Neuronal stem cell (in vitro differentiated cells): ENCODE measurements around the gene SLC2A13.

ENCODE experiments used
- DNase-seq: peaks from one replicate; pipeline ENCODE4 v3.0.0-alpha.2; 2013; ENCODE audit warnings: low spot score
- H2AFZ ChIP-seq: one replicate; pipeline ENCODE4 v1.6.1; 2013; ENCODE audit warnings: mild to moderate bottlenecking, low read length, inconsistent platforms
- H2AK5ac ChIP-seq: 2 replicates; pipeline ENCODE4 v1.6.1; 2013; ENCODE audit warnings: low read depth, mild to moderate bottlenecking, inconsistent platforms, low read length, moderate library complexity, mixed read lengths
- H2BK120ac ChIP-seq: 2 replicates; pipeline ENCODE4 v1.6.1; 2013; ENCODE audit warnings: low read depth, mild to moderate bottlenecking, inconsistent platforms, low read length, moderate library complexity, mixed read lengths
- H2BK12ac ChIP-seq: one replicate; pipeline ENCODE4 v1.6.1; 2013; ENCODE audit warnings: low read length, inconsistent platforms
- H2BK15ac ChIP-seq: 2 replicates; pipeline ENCODE4 v1.6.1; 2013; ENCODE audit warnings: mild to moderate bottlenecking, low read length, inconsistent platforms, mixed read lengths
- H2BK5ac ChIP-seq: one replicate; pipeline ENCODE4 v1.6.1; 2013; ENCODE audit warnings: inconsistent platforms, mild to moderate bottlenecking, low read length, moderate library complexity
- H3K14ac ChIP-seq: one replicate; pipeline ENCODE4 v1.6.1; 2013; ENCODE audit warnings: low read length, inconsistent platforms
- H3K18ac ChIP-seq: 2 replicates; pipeline ENCODE4 v1.6.1; 2013; ENCODE audit warnings: low read length, inconsistent platforms
- H3K23ac ChIP-seq: 2 replicates; pipeline ENCODE4 v1.6.1; 2013; ENCODE audit warnings: low read depth, mild to moderate bottlenecking, mixed read lengths, low read length, inconsistent platforms; ENCODE audit not compliant: poor library complexity
- H3K27ac ChIP-seq: replicated peaks from 3 replicates; pipeline ENCODE4 v1.5.1; 2013; ENCODE audit warnings: low read length, inconsistent platforms
- H3K27me3 ChIP-seq, 3 experiments: 2 replicates each; pipeline ENCODE4 v1.6.1; 2013; ENCODE audit warnings: low read length in 3 of 3, mild to moderate bottlenecking in 2 of 3, inconsistent platforms in 1 of 3, low read depth in 1 of 3, mixed read lengths in 1 of 3, moderate library complexity in 1 of 3; ENCODE audit not compliant: control insufficient read depth in 3 of 3, insufficient read depth in 3 of 3
- H3K36me3 ChIP-seq, 2 donors: replicated peaks in 1 of 2; 2 replicates each; pipeline ENCODE4 v1.6.1; 2013; ENCODE audit warnings: low read length in 2 of 2; ENCODE audit not compliant: control insufficient read depth in 2 of 2, insufficient read depth in 2 of 2
- H3K4ac ChIP-seq: 2 replicates; pipeline ENCODE4 v1.6.1; 2013; ENCODE audit warnings: inconsistent platforms, mild to moderate bottlenecking, low read length, moderate library complexity
- H3K4me1 ChIP-seq, 2 donors: 1 replicate in 1 of 2; 2 replicates in 1 of 2; pipeline ENCODE4 v1.6.1; 2013; ENCODE audit warnings: low read length in 2 of 2, low read depth in 1 of 2; ENCODE audit not compliant: control insufficient read depth in 2 of 2, insufficient read depth in 1 of 2
- H3K4me2 ChIP-seq: one replicate; pipeline ENCODE4 v1.6.1; 2013; ENCODE audit warnings: mild to moderate bottlenecking, low read length, inconsistent platforms; ENCODE audit not compliant: insufficient read depth, poor library complexity, severe bottlenecking
- H3K4me3 ChIP-seq, 2 donors: 2 replicates each; pipeline ENCODE4 v1.5.1; 2013; ENCODE audit warnings: low read length in 2 of 2, mild to moderate bottlenecking in 2 of 2, inconsistent platforms in 1 of 2, moderate library complexity in 1 of 2
- H3K79me1 ChIP-seq: one replicate; pipeline ENCODE4 v1.6.1; 2013; ENCODE audit warnings: low read depth, mild to moderate bottlenecking, inconsistent platforms, low read length, moderate library complexity
- H3K9ac ChIP-seq: one replicate; pipeline ENCODE4 v1.6.1; 2013; ENCODE audit warnings: mild to moderate bottlenecking, low read depth, low read length, inconsistent platforms; ENCODE audit not compliant: poor library complexity
- H3K9me3 ChIP-seq, 2 donors: replicated peaks in 1 of 2; 2 replicates each; pipeline versions ENCODE3 to v1.6.1; 2013; ENCODE audit warnings: low read length in 2 of 2, mild to moderate bottlenecking in 2 of 2, inconsistent platforms in 1 of 2, low read depth in 1 of 2, mixed read lengths in 1 of 2, moderate library complexity in 1 of 2; ENCODE audit not compliant: control insufficient read depth in 2 of 2, insufficient read depth in 1 of 2
- H4K8ac ChIP-seq: one replicate; pipeline ENCODE4 v1.6.1; 2013; ENCODE audit warnings: low read depth, mild to moderate bottlenecking, inconsistent platforms, low read length, moderate library complexity
- H4K91ac ChIP-seq: one replicate; pipeline ENCODE4 v1.6.1; 2013; ENCODE audit warnings: low read length, low read depth, mild to moderate bottlenecking, inconsistent platforms; ENCODE audit not compliant: poor library complexity
- WGBS, 2 donors: extraction: QIAGEN DNeasy Blood & Tissue Kit; methylation state at CpG; one replicate each; pipeline ENCODE4 v1.1.7; 2013; ENCODE audit warnings: missing lambda C conversion rate in 2 of 2, mixed read lengths in 1 of 2; ENCODE audit not compliant: insufficient read length in 2 of 2, insufficient replicate concordance in 1 of 2; ENCODE audit errors: extremely low coverage in 2 of 2; 5-methylcytosine and 5-hydroxymethylcytosine counted together

Gene SLC2A13

DNA sequence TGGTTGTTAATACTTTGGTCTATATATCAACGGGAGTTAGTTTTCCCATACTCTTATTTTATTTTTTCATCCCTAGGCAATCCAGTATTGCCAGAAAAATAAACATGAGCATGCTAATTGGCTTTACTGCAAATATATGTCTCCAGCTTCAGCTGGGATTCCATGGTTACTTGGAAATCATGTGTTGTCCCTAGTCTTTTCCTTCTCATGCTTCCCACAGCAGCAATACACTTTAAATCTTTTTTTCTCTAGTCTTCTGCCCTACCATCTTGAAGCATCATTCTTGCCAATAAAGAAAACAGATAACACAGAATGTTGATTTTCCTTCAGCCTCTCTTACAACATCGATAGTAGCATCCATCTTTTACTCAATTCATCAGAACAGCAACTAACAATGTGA is 60.2 kb downstream of the SLC2A13 start:
- no peak overlapping the region for H4K91ac ChIP-seq

GRCh38 chr12:40044396-40044795 is 61.5 kb downstream of the SLC2A13 start:
- no peak overlapping the region for H3K4me2 ChIP-seq
- no peak overlapping the region for H3K18ac ChIP-seq
- H4K91ac ChIP-seq, result no peak overlapping the region
- no peak overlapping the region for H3K27ac ChIP-seq
- no peak overlapping the region for H2BK120ac ChIP-seq
- no peaks in the 10 kb centered on the region for H3K4me1 ChIP-seq
- H3K36me3 ChIP-seq, result no peaks in the 10 kb centered on the region
- no peak overlapping the region for H3K14ac ChIP-seq
- H3K23ac ChIP-seq, result no peak overlapping the region
- no peaks in the 10 kb centered on the region for H3K79me1 ChIP-seq
- no peak overlapping the region for H2AFZ ChIP-seq
- H4K8ac ChIP-seq, result no peak overlapping the region
- H3K4ac ChIP-seq, result no peak overlapping the region
- DNase-seq, result no peak
- H2BK5ac ChIP-seq, result no peak overlapping the region
- no peak overlapping the region for H3K4me3 ChIP-seq
- H3K27me3 ChIP-seq, result no peaks in the 10 kb centered on the region
- no peak overlapping the region for H2BK12ac ChIP-seq
- H2AK5ac ChIP-seq, result no peak overlapping the region
- H3K9ac ChIP-seq, result no peak overlapping the region
- H2BK15ac ChIP-seq, result no peak overlapping the region
- no peaks in the 10 kb centered on the region for H3K9me3 ChIP-seq

More for the DNA sequence above, 60.2 kb downstream of the SLC2A13 start:
- H2BK15ac ChIP-seq, result no peak overlapping the region
- no peaks in the 10 kb centered on the region for H3K36me3 ChIP-seq
- no peak overlapping the region for H4K8ac ChIP-seq
- no CpG with 5 or more reads among the region's 2 CpGs for WGBS, 2 donors
- no peak overlapping the region for H3K4me3 ChIP-seq
- H3K23ac ChIP-seq, result no peak overlapping the region
- no peak overlapping the region for H3K18ac ChIP-seq
- no peak overlapping the region for H3K4ac ChIP-seq
- H3K14ac ChIP-seq, result no peak overlapping the region
- no peak overlapping the region for H3K4me2 ChIP-seq
- H3K9ac ChIP-seq, result no peak overlapping the region
- no peaks in the 10 kb centered on the region for H3K79me1 ChIP-seq
- no peak overlapping the region for H2BK5ac ChIP-seq
- H2AFZ ChIP-seq, result no peak overlapping the region
- H2AK5ac ChIP-seq, result no peak overlapping the region
- no peak overlapping the region for H2BK120ac ChIP-seq
- no peak overlapping the region for H3K27ac ChIP-seq
- no peaks in the 10 kb centered on the region for H3K9me3 ChIP-seq
- H2BK12ac ChIP-seq, result no peak overlapping the region
- no peaks in the 10 kb centered on the region for H3K4me1 ChIP-seq
- DNase-seq, result no peak
- H3K27me3 ChIP-seq, result no peaks in the 10 kb centered on the region

DNA sequence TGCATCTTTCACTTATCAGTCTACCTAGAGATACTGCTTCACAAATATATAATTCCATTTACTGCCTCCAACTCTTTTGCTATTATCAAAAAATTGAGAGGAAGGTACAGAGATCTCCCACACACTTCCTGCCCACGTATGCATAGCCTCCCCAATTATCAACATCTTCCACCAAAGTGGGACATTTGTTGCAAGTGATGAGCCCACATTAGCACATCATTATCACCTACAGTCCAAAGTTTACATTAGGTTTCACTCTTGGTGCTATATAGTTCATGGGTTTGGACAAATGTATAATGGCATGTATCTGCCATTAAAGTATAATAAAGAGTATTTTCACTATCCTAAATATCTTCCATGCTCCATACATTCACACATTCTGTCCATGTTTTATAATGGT is 66.3 kb downstream of the SLC2A13 start:
- Histone ChIP-seq H4K91ac (no peak overlapping the region), H3K4me2 (no peak overlapping the region), H2BK120ac (no peak overlapping the region), H3K18ac (no peak overlapping the region), H3K27ac (no peak overlapping the region), H2BK12ac (no peak overlapping the region), H2AFZ (no peak overlapping the region), H3K4me3 (no peak overlapping the region), H2BK15ac (no peak overlapping the region), H3K23ac (no peak overlapping the region), H3K4me1 (peaks cover 0 to 2% of the 10 kb centered on the region in 2 donors), H3K14ac (no peak overlapping the region), H2AK5ac (no peak overlapping the region), H3K27me3 (no peaks in the 10 kb centered on the region), H4K8ac (no peak overlapping the region), H2BK5ac (no peak overlapping the region), H3K9me3 (no peaks in the 10 kb centered on the region), H3K36me3 (no peaks in the 10 kb centered on the region), H3K4ac (no peak overlapping the region), H3K9ac (no peak overlapping the region), H3K79me1 (no peaks in the 10 kb centered on the region)
- WGBS, 2 donors, result no CpG with 5 or more reads among the region's 1 CpG
- DNase-seq, result no peak

GRCh38 chr12:40038619-40039018 is 67.3 kb downstream of the SLC2A13 start:
- no CpG with 5 or more reads among the region's 3 CpGs for WGBS, 2 donors
- no peaks in the 10 kb centered on the region for H3K27me3 ChIP-seq

More at GRCh38 chr12:40038619-40039018, 67.3 kb downstream of the SLC2A13 start:
- H3K4me1 ChIP-seq, result peaks cover 0 to 2% of the 10 kb centered on the region in 2 donors
- H3K36me3 ChIP-seq, result no peaks in the 10 kb centered on the region
- no peak overlapping the region for H2BK120ac ChIP-seq
- H2BK15ac ChIP-seq, result no peak overlapping the region
- H3K4ac ChIP-seq, result no peak overlapping the region
- H3K4me3 ChIP-seq, result no peak overlapping the region
- H3K9me3 ChIP-seq, result no peaks in the 10 kb centered on the region
- H3K79me1 ChIP-seq, result no peaks in the 10 kb centered on the region
- no peak overlapping the region for H2AFZ ChIP-seq
- H2AK5ac ChIP-seq, result no peak overlapping the region
- H2BK12ac ChIP-seq, result no peak overlapping the region
- H3K18ac ChIP-seq, result no peak overlapping the region
- no peak overlapping the region for H3K9ac ChIP-seq
- no peak overlapping the region for H4K8ac ChIP-seq
- H3K27ac ChIP-seq, result no peak overlapping the region
- H2BK5ac ChIP-seq, result no peak overlapping the region
- no peak overlapping the region for H4K91ac ChIP-seq
- H3K14ac ChIP-seq, result no peak overlapping the region
- H3K23ac ChIP-seq, result no peak overlapping the region
- H3K4me2 ChIP-seq, result no peak overlapping the region
- no peak for DNase-seq
